ENCODE data around the gene SNX22.

GRCh38 chr15:64151727-64152506 lies at the start of gene SNX22:
- TF ChIP-seq CTCF (IDR thresholded peaks at IDR 0.05) (no peak), POLR2A (IDR thresholded peaks at IDR 0.05) (no peak)

Measured in right lobe of liver (tissue), 4 donors.